Mucosa of gallbladder (tissue), 1 donor: Measurements from ENCODE around the gene SLC35E4. TPM values are rescaled to one million over a fixed set of nuclear protein-coding genes. Genes with fewer than 3 reads are reported as not detected.
A peak's percentile ranks its signal among the peaks of the same experiment; 100 is the strongest.
"Not testable (repeated sequence)": the region's sequence is repeated elsewhere in the genome, so short reads cannot be mapped to it uniquely, and the experiment has no call there.

Experiments used
- DNase-seq: peaks from one replicate; pipeline ENCODE4 v3.0.0-alpha.2; 2020; ENCODE audit warnings: low spot score
- total RNA-seq: library from RNA; stranded (reverse); gene quantifications from one replicate; pipeline ENCODE4 v1.2.1, GENCODE V29; 2021
- donor health status: DM: no; HTN: no; CAD: no.

SLC35E4 gene
- total RNA-seq: 4.6 TPM

DNA sequence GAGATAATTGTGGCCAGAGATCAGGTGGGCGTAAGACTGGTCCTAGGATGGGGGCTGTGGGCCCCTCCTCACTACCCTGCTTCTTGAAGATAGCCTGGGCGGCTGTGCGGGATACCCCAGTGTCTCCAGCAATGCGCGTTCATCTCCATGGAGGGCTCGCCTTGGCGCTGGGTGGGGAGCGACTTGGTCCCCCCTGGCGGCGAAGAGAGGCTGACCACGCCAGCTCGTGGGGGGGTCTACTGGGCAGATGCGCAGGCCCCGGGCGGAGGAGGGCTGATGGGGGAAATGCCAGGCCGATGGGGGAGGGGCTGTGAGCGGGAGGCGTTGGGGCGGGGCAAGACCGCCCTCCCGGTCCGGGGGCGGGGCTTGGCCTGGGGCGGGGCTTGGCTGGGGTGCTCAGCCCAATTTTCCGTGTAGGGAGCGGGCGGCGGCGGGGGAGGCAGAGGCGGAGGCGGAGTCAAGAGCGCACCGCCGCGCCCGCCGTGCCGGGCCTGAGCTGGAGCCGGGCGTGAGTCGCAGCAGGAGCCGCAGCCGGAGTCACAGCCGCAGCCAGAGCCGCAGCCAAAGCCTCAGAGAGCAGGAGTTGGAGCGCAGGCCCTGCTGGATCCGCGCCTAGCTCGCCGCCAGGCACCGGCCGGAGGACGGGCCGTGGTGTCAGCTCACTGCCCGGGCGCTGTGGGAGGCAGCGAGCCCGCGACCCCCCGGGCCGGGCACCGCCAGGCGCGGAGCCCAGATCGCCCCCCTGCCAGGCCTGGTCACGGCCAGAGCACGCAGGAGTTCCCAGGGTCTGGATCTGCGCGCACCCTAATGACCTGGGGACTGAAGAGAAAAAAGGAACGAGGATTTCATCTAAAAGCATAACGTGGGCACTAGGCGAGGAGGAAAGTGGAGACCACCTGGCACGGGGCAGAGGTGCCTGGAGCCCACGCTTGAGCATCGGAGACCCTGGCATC is at the start of gene SLC35E4:
Gene SLC35E4 (plus strand): TSS at position 509 of the 953 bp plus-strand sequence. CDS start 670 bp downstream, outside the sequence.
- DNase-seq: peak; percentile 96

GRCh38 chr22:30586414-30586813 is 49.2 kb upstream of the SLC35E4 start:
- DNase-seq: no peak

GRCh38 chr22:30591191-30591587 is 44.4 kb upstream of the SLC35E4 start:
- DNase-seq: no peak

- DNase-seq: peak; percentile 97
These were observed 43.8 kb upstream of the SLC35E4 start, which contains the start of gene PES1 for GRCh38 chr22:30591588-30592359. Gene PES1 (minus strand): TSS chr22:30591910. CDS start chr22:30591833, 77 bp downstream.

DNA sequence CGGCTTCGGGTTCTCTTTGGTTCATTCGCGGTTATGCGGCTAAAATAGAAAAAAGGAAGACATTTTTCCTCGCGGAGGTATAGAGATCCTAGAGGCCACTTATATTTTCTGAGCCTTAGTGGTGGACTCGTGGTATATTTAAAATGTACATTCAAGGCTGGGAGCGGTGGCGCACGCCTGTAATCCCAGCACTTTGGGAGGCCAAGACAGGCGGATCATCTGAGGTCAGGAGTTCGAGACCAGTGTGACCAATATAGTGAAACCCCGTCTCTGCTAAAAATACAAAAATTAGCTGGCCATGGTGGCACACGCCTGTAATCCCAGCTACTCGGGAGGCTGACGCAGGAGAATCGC is 43.2 kb upstream of the SLC35E4 start:
- not testable (repeated sequence) for DNase-seq

DNA sequence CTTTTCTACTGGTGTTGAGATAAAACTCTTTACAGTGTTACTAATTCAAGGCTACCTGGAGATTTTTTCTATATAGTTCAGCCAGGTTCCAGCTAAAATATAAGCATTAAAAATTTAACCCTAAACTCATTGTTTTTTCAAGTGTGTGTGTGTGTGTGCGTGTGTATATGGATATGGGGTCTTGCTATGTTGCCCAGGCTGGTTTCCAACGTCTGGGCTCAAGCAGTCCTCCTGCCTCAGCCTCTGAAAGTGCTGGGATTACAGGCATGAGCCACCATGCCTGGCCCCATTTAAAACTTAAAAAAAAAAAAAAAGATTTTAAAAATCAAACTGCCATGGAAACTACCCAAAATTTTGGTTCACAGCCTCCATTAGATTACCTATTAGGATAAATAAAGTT is 39.4 kb upstream of the SLC35E4 start:
- DNase-seq: no peak

DNA sequence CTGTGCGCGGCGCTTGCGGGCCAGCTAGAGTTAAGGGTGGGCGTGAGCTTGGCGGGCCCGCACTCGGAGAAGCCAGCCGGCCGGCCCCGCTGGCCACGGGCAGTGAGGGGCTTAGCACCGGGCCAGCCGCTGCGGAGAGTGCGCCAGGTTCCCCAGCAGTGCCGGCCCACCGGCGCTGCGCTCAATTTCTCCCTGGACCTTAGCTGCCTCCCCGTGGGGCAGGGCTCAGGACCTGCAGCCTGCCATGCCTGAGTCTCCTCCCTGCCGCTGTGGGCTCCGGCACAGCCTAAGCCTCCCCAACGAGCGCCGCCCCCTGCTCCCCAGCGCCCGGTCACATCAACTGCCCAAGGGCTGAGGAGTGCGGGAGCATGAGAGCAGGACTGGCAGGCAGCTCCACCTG is 38.7 kb upstream of the SLC35E4 start:
- DNase-seq: no peak

GRCh38 chr22:30598986-30599385 is 36.6 kb upstream of the SLC35E4 start:
- DNase-seq: no peak

GRCh38 chr22:30600921-30601320 is 34.7 kb upstream of the SLC35E4 start:
- no peak for DNase-seq

DNA sequence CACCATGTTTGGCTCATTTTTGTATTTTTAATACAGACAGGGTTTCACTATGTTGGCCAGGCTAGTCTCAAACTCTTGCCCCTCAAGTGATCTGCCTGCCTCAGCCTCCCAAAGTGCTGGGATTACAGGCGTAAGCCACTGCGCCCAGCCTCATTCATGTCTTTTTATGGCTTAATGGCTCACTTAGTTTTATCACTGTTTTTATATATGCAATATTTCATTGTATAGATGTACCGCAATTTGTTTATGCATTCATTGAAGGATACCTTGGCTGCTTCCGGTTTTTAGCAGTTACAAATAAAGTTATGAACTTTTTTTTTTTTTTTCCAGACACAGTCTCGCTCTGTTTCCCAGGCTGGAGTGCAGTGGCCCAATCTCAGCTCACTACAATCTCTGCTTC is 34.1 kb upstream of the SLC35E4 start:
- no peak for DNase-seq

DNA sequence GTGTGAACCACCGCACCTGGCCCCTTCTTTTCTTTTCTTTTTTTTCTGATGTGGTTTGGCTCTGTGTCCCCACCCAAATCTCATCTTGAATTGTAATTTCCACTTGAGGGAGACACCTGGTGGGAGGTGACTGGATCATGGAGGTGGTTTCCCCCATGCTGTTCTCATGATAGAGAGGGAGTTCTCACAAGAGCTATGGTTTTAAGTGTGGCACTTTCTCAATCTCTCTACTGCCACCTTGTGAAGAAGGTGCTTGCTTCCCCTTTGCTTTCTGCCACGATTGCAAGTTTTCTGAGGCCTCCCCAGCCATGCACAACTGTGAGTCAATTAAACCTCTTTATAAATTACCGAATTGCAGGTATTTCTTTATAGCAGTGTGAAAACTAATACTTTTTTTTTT is 33.5 kb upstream of the SLC35E4 start:
- no peak for DNase-seq

GRCh38 chr22:30603801-30604200 is 31.8 kb upstream of the SLC35E4 start:
- DNase-seq: no peak

- DNase-seq: no peak
These were observed 30.9 kb upstream of the SLC35E4 start for GRCh38 chr22:30604723-30605122.

DNA sequence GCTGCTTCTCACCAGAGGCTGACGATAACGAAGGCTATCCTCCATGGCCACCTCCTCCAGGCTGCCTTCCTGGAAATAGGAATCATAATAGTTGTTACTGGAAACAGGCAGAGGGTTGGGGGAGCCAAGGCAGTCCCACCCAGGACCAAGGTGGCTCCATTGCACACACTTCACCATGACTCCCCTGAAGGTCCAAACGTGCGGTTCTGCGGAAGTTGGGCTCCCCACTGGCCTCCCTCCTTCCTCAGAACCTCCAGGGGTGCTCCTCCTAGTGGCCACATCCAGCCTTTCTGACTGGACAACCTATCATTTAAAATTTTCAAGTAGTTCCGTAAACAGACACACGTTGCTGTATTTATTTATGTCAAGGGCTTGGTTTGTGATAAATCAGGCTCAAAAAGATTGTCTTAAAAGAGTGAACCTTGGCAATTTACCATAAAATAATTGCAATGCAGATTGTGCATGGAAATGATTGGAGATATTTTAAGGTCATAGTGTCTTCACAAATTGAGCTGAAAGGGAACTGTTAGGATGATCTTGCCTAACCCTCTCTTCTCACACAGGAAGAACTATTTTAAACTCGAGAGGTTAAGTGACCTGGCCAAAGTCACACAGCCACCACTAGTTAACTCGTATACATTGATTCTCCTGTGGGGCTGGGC is 30.0 kb upstream of the SLC35E4 start:
- peak; percentile 54 for DNase-seq

GRCh38 chr22:30606455-30607299 is 28.9 kb upstream of the SLC35E4 start, which contains the start of gene TCN2:
Gene TCN2 (plus strand): TSS chr22:30607174. CDS start chr22:30607332, 158 bp downstream.
- peak; percentile 87 for DNase-seq

GRCh38 chr22:30607300-30607930 is 28.2 kb upstream of the SLC35E4 start:
- DNase-seq: no peak

DNA sequence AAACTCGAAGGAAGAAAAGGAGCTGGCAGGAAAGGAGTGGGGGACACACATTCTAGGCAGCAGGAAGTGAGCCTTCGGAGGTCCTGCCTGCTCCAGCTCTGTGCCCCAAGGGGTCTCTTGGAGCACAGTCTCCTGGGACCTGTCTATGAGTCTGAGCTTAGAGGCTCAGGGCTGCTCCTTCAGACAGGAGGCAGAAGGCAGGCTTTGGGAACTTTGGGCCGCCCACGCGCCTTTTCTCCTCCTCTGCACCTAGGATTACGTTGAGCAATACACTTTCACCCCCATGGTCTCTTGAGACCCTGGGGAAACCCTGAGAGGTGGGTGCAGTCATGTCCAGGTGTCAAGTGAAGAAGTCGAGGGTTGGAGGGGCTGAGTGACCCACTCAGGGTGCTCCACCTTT is 27.6 kb upstream of the SLC35E4 start:
- DNase-seq: no peak

DNA sequence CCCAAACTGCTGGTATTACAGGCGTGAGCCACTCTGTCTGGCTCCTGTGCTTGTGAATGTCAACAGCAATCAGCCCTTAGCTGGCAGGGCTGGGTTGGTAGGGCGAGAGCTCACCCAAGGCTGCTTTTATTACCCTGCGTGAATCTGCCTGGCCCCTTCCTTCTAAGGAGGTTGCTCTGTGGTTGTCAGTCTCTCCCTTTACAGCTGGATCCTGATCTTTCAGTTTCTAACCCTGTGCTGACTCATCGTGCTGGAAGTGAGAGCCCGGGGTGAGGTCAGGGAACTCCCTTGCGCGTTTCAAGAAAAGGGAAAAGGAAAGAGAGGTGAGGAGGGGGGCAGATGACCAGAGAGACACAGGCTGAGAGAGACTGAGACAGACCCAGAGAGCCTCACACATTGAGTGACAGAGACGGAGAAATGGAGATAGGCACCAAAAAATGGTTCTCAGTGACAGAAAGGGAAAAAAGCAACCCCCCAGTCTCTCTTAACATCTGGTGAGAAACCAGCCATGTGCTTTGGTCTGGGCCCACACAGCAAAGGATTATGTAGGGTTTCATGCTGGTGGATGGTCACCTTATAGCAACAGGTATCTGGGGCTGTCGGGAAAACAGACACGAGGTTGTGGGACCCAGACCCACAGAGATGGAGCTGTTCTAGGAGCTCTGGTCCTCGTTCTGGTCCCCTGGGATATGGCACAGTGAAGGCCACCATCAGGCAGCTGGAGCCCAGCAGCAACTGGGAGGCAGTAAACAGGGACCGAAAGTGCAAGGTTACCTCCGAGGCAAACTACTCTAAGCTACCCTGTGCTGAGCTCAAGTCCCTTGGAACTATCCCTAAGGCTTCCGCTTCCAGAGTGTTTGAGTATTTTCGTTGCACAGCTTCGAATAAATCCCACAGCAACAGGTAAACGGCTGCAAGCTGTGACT is 26.1 kb upstream of the SLC35E4 start:
- peak; percentile 52 for DNase-seq

GRCh38 chr22:30610299-30610698 is 25.3 kb upstream of the SLC35E4 start:
- no peak for DNase-seq
